GM19372 (cell line): ENCODE results near the gene MT1E.

ENCODE experiments used
- ATAC-seq: cut with Tn5 transposase; IDR thresholded peaks from one replicate; pipeline ENCODE4 v1.9.1; 2021; ENCODE audit warnings: mild to moderate bottlenecking, low read depth, moderate library complexity; ENCODE audit not compliant: unreplicated experiment

MT1E gene

DNA sequence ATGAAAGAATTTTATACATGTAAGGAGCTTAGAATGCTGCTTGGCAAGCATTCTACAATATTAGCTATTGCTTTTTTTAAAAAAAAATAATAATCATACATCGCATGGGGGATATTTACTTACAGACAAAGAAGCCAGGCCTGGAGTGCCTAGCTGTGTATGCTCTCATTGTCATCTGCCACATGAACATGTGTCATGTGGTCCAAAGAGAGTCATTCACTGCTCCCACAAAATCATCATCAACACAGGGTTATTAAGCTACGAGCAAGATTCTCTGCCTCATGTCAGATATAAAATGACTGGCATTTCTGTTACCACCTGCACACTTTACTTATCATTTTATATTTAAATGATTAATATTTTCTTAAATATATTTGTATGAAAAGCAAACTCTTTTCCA, 1.9 kb upstream of the MT1E start:
- ATAC-seq, result no peak

DNA sequence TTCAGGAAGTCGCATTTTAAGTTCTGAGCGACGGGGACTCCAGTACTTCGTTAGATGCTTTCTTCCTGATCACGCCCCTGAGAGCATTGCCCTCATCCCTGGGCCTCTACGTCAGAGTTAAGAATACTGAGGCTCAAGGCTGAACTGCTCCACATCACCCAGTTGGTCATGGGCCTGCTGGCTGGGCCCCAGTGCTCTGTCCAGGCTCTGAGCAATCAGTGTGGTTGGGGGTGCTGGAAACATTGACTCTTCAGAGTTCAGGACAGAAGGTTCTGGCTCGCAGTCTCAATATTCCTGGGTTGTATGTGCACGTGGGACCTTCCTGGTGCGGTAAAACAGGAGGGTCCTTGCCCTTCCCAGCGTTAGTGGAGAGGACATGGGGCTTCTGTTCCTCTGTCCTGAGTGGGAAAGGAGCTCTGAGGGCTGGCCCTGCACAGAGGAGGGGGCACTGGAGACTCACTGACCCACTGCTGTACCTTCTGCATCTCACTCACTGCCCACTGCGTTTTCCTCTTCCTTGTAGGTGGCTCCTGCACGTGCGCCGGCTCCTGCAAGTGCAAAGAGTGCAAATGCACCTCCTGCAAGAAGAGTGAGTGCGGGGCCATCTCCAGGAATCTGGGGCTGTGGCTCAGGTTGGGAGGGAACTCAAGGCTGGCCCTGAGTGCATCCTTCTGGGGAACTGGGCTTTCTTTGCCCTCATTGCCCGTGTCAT, 518 bp downstream of the MT1E start:
- peak; percentile 7 for ATAC-seq

DNA sequence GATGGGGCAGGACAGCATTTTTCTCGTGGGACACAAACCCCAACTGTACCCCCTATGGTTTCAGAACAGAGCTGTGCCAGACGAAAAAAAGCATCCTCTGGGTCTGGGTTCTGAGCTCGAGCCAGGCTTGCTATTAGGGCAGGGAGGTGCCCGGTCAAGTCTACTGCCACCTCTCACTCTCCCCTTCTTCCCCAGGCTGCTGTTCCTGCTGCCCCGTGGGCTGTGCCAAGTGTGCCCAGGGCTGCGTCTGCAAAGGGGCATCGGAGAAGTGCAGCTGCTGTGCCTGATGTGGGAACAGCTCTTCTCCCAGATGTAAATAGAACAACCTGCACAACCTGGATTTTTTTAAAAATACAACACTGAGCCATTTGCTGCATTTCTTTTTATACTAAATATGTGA, 1.1 kb downstream of the MT1E start:
- ATAC-seq, result no peak

DNA sequence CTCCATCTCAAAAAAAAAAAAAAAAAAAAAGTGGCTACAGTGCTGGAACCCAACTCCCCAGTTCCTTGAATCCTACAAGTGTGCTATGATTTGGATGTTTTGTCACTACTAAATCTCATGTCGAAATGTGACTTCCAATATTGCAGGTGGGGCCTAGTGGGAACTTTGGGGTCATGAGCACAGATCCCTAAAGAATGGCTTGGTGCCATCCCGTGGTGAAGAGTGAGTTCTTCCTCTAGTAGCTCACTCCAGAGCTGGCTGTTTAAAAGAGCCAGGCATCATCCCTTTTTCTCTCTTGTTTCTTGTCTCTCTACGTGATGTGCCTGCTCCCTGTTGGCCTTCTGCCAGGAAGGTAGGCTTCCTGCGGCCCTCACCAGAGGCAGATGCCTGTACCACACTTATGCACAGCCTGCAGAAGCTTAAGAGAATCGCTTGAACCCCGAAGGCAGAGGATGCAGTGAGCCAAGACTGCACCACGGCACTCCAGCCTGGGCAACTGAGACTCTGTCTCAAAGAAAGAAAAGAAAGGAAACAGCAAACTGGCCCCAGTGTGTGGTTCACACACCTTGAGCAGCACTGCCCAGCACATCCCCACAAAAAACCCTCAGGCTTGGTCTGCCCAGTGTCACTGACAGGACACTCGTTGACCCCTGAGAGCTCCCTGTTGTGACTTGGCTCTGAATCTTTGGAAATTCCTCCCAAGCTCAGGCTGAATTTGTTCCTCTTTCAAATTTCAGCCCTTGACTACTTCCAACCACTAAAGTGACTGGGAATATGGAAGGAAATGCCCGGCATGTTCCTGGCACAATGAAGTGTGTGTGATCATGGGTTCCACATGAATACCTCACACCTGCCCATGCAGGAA, 3.1 kb downstream of the MT1E start:
- no peak for ATAC-seq

DNA sequence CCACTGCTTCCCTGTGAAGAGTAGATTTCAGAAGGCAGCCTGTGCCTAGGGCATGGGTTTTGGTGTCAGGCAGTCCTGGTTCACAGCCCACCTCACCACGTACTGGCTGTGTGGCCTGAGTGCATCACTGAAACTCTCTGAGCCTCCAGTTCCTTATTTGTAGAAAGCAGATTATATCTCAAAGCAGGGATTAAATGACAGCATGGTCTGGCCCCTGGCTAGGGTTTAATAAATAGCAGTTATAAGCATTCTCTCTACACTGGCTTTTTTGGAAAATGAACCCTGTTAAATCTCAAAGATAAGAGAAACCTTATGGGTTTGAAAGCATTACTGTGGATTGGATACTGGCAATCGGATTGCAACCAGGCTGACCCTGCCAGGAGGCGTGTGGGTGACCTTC, 4.0 kb downstream of the MT1E start:
- ATAC-seq, result no peak

DNA sequence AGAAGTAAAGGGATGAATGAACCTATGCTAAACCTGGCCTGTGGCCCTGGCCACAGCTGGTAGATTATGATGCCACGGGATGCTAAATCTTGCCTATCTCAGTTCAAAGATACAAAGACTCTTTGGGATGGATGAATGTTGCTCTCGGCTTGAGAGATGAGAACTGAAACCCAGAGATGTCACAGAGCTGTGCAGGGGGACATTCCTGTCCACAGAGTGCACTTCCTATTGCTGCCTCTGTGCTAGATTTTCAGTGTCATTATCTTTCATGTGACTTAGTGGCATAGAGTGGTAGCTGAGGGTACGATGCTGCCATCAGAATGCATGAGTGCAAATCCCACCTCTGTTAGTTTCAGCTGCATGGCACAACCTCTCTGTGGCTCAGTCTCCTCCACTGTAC, 4.6 kb downstream of the MT1E start:
- peak; percentile 71 for ATAC-seq

DNA sequence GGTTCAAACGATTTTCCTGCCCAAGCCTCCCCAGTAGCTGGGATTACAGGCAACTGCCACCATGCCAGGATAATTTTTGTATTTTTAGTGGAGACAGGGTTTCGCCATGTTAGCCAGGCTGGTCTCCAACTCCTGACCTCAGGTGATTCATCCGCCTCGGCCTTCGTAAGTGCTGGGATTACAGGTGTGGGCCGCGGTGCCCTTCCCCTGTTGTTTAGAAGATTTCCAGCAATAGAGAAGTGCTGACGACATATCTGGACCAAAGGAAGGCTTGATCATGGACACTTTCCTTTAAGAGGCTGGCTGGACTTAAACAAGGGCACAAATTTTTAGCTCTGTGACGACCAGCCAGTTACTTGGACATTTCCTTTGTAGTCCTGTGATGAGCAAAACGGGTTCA, 5.6 kb downstream of the MT1E start:
- no peak for ATAC-seq

DNA sequence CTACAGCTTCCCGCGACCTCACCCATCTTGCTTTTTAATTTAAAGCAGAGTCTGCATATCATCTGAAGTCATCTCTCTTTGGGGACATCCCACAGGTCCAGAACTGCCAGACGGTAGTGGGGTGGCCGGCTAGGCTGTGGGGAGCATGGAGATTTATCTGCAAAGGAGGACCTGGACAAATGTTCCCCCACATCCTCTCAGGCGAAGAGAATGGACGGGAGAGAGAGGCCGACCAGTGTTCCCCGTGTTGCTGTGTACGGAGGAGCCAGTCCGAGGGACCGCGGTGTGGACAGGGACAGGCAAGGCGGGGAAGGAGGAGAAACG, 6.2 kb downstream of the MT1E start:
- ATAC-seq, result no peak

DNA sequence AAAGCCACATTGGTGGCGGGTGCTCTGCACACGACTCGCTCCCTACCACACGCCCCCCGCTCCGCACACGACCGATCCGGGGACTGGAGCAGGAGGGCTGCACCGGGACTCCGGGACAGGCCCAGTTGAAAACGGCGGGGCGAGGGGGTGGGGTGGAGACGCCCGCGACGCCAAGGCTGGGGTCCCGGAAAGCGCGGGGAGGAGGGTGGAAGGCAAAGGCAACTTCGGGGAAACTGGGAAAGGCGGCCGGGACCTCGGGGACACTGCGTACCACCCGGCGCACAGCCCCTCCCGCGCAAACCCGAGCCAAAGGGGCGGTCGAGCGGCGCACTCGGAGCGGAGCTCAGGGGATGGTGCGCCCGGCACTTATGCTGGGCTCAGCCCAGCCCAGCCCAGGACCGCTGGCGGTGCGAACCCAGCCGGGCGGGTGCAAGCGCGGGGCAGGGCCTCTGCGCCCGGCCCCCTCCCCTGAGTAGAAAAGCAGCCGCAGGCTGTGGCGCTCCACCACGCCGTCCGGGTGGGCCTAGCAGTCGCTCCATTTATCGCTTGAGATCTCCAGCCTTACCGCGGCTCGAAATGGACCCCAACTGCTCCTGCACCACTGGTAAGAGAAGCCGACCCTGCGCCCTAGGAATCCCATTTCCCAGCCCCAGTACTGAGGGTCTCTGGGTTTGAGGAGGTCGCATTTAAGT, 6.7 kb downstream of the MT1E start, which contains the start of gene MT1M:
MT1M (plus strand) TSS at position 504 of the 692 bp plus-strand sequence; CDS start at position 577, 73 bp downstream.
- ATAC-seq, result no peak

DNA sequence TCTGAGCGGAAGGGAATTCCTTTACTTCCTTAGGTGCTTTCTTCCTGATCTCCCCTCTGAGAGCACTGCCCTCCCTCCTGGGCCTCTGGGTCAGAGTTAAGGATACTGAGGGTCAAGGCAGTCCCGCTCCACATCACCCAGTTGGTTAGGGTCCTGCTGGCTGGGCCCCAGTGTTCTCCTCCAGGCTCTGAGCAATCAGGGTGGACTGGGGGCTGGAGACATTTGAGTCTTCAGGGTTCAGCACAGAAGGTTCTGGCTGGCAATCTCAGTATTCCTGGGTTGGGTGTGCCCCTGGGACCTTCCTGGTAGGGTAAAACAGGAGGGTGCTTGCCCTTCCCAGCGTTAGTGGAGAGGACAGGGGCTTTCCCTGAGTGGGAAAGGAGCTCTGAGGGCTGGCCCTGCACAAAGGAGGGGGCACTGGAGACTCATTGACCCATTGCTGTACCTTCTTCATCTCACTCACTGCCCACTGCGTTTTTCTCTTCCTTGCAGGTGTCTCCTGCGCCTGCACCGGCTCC, 7.3 kb downstream of the MT1E start:
- no peak for ATAC-seq

DNA sequence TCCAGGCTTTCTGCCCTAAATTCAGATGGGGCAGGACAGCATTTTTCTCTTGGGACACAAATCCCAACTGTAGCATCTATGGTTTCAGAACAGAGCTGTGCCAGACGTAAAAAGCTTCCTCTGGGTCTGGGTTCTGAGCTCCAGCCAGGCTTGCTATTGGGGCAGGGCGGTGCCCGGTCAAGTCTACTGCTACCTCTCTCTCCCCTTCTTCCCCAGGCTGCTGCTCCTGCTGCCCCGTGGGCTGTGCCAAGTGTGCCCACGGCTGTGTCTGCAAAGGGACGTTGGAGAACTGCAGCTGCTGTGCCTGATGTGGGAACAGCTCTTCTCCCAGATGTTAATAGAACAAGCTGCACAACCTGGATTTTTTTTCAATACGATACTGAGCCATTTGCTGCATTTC, 8.0 kb downstream of the MT1E start:
- no peak for ATAC-seq

DNA sequence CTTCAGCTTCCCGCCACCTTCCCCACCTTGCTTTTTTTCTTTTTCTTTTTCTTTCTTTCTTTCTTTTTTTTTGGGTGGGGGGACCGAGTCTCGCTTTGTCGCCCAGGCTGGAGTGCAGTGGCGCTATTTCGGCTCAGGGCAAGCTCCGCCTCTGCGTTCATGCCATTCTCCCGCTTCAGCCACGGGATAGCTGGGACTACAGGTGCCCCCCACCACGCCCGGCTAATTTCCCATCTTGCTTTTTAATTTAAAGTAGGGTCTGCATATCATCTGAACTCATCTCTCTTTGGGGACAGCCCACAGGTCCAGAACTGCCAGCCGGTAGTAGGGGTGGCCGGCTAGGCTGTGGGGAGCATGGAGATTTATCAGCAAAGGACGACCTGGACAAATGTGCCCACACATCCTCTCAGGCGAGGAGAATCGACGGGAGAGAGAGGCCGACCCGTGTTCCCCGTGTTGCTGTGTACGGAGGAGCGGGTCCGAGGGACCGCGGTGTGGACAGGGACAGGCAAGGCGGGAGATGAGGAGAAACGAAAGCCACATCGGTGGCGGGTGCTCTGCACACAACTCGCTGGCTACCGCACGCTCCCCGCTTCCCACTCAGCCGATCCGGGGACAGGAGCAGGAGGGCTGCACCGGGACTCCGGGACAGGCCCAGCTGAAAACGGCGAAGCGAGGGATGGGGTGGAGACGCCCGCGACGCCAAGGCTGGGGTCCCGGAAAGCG, 9.3 kb downstream of the MT1E start:
- ATAC-seq, result no peak

DNA sequence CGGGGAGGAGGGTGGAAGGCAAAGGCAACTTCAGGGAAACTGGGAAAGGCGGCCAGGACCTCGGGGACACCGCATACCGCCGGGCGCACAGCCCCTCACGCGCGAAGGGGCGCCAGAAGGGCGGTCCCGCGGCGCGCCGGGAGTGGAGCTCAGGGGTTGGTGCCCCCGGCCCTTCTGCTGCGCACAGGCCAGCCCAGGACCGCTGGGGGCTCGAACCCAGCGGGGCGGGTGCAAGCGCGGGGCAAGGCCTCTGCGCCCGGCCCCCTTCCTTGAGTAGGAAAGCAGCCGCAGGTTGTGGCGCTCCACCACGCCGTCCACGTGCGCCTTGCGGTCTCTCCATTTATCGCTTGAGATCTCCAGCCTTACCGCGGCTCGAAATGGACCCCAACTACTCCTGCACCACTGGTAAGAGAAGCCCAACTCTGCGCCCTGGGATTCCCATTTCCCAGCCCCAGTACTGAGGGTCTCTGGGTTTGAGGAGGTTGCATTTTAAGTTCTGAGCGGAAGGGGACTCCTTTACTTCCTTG, 9.9 kb downstream of the MT1E start:
- no peak for ATAC-seq

DNA sequence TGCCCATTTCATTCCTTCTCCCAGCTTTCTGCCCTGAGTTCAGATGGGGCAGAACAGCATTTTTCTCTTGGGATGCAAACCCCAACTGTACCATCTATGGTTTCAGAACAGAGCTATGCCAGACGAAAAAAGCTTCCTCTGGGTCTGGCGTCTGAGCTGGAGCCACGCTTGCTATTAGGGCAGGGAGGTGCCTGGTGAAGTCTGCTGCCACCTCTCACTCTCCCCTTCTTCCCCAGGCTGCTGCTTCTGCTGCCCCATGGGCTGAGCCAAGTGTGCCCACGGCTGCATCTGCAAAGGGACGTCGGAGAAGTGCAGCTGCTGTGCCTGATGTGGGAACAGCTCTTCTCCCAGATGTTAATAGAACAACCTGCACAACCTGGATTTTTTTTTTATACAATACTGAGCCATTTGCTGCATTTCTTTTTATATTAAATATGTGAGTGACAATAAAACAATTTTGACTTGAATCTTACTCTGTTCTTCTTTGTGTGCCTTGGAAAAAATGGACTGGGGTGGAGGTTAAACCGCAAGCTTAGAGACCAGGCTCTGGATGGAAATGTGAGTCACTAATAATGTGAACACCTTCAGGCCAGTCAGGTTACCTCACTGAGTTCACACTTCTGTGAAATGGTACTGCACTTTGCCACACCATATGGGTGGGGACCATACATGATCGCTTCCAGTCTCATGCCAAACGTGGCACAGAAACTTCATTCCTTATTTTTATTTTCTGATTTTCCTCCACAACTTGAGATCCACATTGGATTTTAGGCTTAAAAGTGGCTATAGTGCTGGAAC, 11.2 kb downstream of the MT1E start:
- ATAC-seq, result no peak

DNA sequence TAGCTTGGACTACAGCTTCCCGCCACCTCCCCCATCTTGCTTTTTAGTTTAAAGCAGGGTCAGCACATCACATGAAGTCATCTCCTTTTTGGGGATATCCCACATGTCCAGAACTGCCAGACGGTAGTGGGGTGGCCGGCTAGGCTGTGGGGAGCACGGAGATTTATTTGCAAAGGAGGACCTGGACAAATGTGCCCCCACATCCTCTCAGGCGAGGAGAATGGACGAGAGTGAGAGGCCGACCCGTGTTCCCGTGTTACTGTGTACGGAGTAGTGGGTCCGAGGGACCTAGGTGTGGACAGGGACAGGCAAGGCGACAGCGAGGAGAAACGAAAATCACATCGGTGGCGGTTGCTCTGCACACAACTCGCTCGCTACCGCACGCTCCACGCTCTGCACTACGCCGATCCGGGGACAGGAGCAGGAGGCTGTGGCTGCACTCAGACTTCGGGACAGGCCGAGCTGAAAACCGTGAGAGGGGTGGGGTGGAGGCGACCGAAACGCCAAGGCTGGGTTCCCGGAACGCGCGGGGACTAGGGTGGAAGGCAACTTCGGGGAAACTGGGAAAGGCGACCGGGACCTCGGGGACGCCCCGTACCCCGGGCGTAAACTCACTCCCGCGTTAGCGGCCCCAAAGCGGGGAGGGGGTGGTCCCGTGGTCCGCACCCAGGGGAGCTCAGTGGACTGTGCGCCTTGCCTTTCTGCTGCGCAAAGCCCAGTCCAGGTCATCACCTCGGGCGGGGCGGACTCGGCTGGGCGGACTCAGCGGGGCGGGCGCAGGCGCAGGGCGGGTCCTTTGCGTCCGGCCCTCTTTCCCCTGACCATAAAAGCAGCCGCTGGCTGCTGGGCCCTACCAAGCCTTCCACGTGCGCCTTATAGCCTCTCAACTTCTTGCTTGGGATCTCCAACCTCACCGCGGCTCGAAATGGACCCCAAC, 12.5 kb downstream of the MT1E start, which contains the start of gene MT1A:
MT1A (plus strand) TSS at position 853 of the 937 bp plus-strand sequence; CDS start at position 926, 73 bp downstream.
- no peak for ATAC-seq

DNA sequence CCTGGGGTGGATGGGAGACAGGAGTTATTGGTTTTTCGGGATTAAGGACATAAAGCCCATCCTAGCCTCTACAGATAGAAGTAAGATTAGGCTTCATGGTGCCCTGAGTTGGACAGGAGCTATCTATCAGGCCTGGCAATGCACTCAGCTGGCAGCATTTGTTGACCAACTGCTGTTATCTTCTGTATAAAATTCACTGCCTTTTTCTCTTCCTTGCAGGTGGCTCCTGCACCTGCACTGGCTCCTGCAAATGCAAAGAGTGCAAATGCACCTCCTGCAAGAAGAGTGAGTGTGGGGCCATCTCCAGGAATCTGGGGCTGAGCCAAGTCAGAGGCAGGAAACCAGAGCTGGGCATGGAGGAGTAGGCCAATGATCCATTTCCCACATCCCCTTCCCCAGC, 13.5 kb downstream of the MT1E start:
- no peak for ATAC-seq

DNA sequence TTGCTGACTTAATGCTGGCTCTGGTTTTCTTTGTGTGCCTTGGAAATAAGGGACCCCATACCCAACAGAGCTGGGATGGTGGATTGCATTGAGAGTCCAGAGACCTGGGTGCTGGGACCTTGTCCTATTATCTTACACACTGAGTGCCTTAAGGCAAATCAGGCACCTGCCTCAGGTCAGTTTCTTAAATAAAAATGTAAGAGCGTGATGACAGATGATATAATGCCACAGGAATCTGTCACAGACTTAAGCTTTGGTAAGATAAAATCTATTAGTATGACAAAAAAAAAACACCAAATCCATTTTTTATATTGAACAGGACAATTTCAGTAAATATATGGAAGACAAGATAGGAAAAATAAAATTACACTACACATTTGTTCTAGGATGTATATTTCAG, 14.5 kb downstream of the MT1E start:
- ATAC-seq, result no peak

DNA sequence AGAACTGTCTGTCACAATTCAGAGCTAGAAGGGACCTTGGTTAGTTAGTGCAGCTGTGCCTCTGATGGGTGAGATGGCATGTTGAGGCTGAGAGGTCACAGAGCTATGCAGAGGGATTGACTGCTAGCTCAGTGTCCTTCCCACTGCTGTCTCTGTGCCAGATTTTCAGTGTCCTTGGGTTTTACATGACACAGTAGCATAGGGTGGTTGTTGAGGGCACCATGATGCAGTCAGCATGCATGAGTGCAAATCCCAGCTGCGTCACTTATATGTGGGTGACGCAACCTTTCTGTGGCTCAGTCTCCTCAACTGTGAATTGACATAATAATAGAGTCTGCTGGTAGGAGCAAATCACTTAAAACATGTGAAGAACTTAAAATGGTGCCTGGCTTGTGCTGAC, 15.6 kb downstream of the MT1E start:
- no peak for ATAC-seq
